Uterus (tissue), 4 donors: ENCODE data around the gene AIFM3. TPM values are rescaled to one million over a fixed set of nuclear protein-coding genes. Genes with fewer than 3 reads are reported as not detected.

ENCODE experiments used
- DNase-seq, 2 donors: peaks; one replicate each; pipeline ENCODE4 v3.0.0-alpha.2; 2019 to 2020
- H3K27ac ChIP-seq, 2 donors: fragments of 200-600 bp; sonication (generic); 1 replicate in 1 of 2; 2 replicates in 1 of 2; pipeline ENCODE4 v1.5.1; 2016 to 2018
- H3K27me3 ChIP-seq, 2 donors: fragments of 200-600 bp; sonication (generic); one replicate each; pipeline ENCODE4 v1.5.1; 2018 to 2019; ENCODE audit warnings: control low read depth in 1 of 2
- H3K36me3 ChIP-seq, 2 donors: fragments of 200-600 bp; sonication (generic); one replicate each; pipeline ENCODE4 v1.5.1; 2019; ENCODE audit warnings: control low read depth in 1 of 2
- H3K4me1 ChIP-seq, 2 donors: fragments of 200-600 bp; sonication (generic); one replicate each; pipeline ENCODE4 v1.5.1; 2018 to 2019; ENCODE audit warnings: control low read depth in 1 of 2
- H3K4me3 ChIP-seq, 2 donors: fragments of 200-600 bp; sonication (generic); 1 replicate in 1 of 2; 2 replicates in 1 of 2; pipeline ENCODE4 v1.5.1; 2018 to 2019; ENCODE audit warnings: mild to moderate bottlenecking in 1 of 2
- H3K9me3 ChIP-seq, 2 donors: fragments of 200-600 bp; sonication (generic); one replicate each; pipeline ENCODE4 v1.5.1; 2019; ENCODE audit warnings: control low read depth in 1 of 2
- CTCF ChIP-seq, 4 experiments: fragments of 200-600 bp in 2 of 4; fragments of 450-650 bp in 2 of 4; sonication (generic) in 2 of 4; IDR thresholded peaks; one replicate each; pipeline ENCODE4 v1.5.1; 2016 to 2019; ENCODE audit warnings: antibody characterized with exemption in 4 of 4, mild to moderate bottlenecking in 2 of 4, moderate library complexity in 1 of 4
- POLR2A ChIP-seq, 2 donors: fragments of 450-650 bp; IDR thresholded peaks; one replicate each; pipeline ENCODE4 v1.6.1; 2016; ENCODE audit warnings: antibody characterized with exemption in 2 of 2, mild to moderate bottlenecking in 1 of 2, moderate library complexity in 1 of 2
- intact Hi-C: fragments of 100-400 bp; cut with DNase I; formaldehyde crosslinking; loops from one replicate; pipeline ENCODE4 v1.15.1; 2023; ENCODE audit warnings: low total_unique reads
- total RNA-seq, 4 donors: library from RNA; depleted of rRNA in 3 of 4; stranded (reverse); fragments of >200 nt in 3 of 4; gene quantifications; one replicate each; pipeline versions ENCODE4 v1.1.0 to v1.2.4, GENCODE V29; 2014 to 2023
- donor health status: DM: yes; HTN: yes; CAD: no.

Gene AIFM3
- total RNA-seq, 4 donors from 2014 or later = 3.2 to 3.4 TPM; not detected in 2

- Histone ChIP-seq H3K36me3 (no peaks in the 10 kb centered on the region), H3K9me3 (no peaks in the 10 kb centered on the region), H3K27me3 (no peaks in the 10 kb centered on the region), H3K4me3 (no peak overlapping the region), H3K4me1 (no peaks in the 10 kb centered on the region), H3K27ac (no peak overlapping the region)
- DNase-seq = no peak
- intact Hi-C loops = no loop called here
- TF ChIP-seq POLR2A (IDR thresholded peaks at IDR 0.05) (no peak), CTCF (IDR thresholded peaks at IDR 0.05) (no peak)
These were observed 18.6 kb upstream of the AIFM3 start for GRCh38 chr22:20948450-20948849.

- no peak for DNase-seq
- H3K4me1 ChIP-seq = no peaks in the 10 kb centered on the region
- H3K36me3 ChIP-seq = no peaks in the 10 kb centered on the region
- H3K9me3 ChIP-seq = no peaks in the 10 kb centered on the region
- no peak overlapping the region for H3K4me3 ChIP-seq
- H3K27me3 ChIP-seq = no peaks in the 10 kb centered on the region
- TF ChIP-seq CTCF (IDR thresholded peaks at IDR 0.05) = no peak
- no peak for TF ChIP-seq POLR2A (IDR thresholded peaks at IDR 0.05)
- intact Hi-C loops = no loop called here
- no peak overlapping the region for H3K27ac ChIP-seq
These were observed 18.1 kb upstream of the AIFM3 start for GRCh38 chr22:20948989-20949388.

GRCh38 chr22:20949698-20950183 is 17.3 kb upstream of the AIFM3 start:
- Histone ChIP-seq H3K27me3 (no peaks in the 10 kb centered on the region), H3K4me1 (no peaks in the 10 kb centered on the region), H3K36me3 (no peaks in the 10 kb centered on the region), H3K27ac (no peak overlapping the region), H3K9me3 (no peaks in the 10 kb centered on the region), H3K4me3 (no peak overlapping the region)
- no peak for DNase-seq
- TF ChIP-seq CTCF (IDR thresholded peaks at IDR 0.05) = no peak
- TF ChIP-seq POLR2A (IDR thresholded peaks at IDR 0.05) = no peak
- intact Hi-C loops = no loop called here

DNA sequence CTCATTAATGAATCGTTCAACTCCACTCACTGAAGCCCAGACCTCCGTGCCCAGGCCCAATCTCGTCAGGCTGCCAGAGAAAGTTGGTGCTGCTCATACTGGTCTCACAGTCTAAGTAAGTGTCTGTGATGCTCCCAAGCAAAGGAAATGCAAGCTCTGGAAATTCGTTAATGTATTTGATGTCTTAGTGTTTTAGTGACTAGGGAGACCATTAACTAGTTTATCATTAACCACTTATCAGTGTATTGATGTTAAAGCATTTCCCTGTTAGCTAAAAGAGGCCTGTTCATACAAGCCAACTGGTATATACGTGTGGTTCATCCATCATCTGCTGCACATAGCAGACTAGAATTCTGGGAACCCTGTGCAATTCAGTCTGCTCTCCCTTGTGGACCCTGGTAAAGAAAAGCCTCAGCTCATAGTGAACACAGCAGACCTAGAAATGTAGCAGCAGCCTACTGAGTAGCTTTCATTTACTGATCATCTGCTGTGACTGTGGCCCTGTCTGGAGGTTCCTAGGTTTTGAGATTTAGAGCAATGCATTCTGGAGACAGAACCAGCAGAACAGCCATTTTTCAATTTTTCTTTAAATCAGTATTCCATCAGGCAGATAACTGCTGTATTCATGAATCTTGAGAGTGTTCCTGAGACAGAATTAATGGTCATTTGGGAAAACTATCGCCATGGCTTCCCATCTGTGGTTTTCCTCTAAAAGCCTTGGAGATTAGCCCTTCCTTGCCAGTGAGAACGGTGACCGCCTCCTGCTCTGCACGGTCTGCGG is 15.7 kb upstream of the AIFM3 start:
- Histone ChIP-seq H3K27me3 (no peaks in the 10 kb centered on the region), H3K9me3 (no peaks in the 10 kb centered on the region), H3K4me1 (no peaks in the 10 kb centered on the region), H3K27ac (no peak overlapping the region), H3K36me3 (no peaks in the 10 kb centered on the region), H3K4me3 (no peak overlapping the region)
- TF ChIP-seq POLR2A (IDR thresholded peaks at IDR 0.05) (no peak), CTCF (IDR thresholded peaks at IDR 0.05) (no peak)
- intact Hi-C loops = no loop called here
- DNase-seq = no peak

GRCh38 chr22:20951932-20952380 is 15.1 kb upstream of the AIFM3 start:
- Histone ChIP-seq H3K27me3 (no peaks in the 10 kb centered on the region), H3K4me3 (no peak overlapping the region), H3K4me1 (no peaks in the 10 kb centered on the region), H3K9me3 (no peaks in the 10 kb centered on the region), H3K36me3 (no peaks in the 10 kb centered on the region), H3K27ac (no peak overlapping the region)
- TF ChIP-seq CTCF (IDR thresholded peaks at IDR 0.05) (no peak), POLR2A (IDR thresholded peaks at IDR 0.05) (no peak)
- intact Hi-C loops = no loop called here
- no peak for DNase-seq
